COR-L47 (cell line): Measurements from ENCODE around the gene SELENOO.
"Not testable (repeated sequence)": the region's sequence is repeated elsewhere in the genome, so short reads cannot be mapped to it uniquely, and the experiment has no call there.

Experiments used
- DNase-seq: peaks from one replicate; lab custom pipeline; 2025; lab: John Stamatoyannopoulos, UW

The SELENOO gene

DNA sequence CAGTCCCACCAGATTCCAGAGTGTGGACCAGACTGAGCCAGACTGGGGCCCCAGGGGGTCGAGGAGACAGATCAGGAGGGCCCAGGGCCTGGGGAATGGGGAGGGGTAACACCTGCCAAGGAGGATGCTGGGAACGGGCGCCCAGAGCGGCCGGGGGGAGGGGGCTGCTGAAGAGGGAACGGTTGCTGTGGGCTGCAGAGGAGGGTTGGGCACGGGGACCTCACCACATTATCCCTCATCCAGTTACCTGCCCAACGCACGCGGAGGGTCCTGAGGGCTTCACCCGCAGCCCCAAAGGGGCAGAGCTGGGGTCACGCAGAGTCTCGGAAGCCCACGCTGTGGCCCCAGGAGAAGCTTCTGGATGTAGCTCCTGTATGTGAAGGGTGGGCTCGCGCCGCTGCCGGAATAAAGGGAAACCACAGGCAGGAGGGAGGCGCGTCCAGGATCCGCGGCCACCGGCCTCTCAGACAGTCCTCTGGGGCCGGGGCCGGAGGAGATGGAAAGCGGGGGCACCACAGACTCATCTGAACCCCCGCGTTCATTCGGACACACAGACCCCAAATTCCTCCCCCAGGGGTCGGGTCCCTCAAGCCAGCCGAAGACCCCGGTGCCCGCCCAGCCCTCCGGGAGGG is 866 bp upstream of the SELENOO start:
- DNase-seq: no peak

- no peak for DNase-seq
Measured at GRCh38 chr22:50201191-50202129, 649 bp downstream of the SELENOO start.

GRCh38 chr22:50202130-50202666 is 1.4 kb downstream of the SELENOO start:
- DNase-seq: no peak

DNA sequence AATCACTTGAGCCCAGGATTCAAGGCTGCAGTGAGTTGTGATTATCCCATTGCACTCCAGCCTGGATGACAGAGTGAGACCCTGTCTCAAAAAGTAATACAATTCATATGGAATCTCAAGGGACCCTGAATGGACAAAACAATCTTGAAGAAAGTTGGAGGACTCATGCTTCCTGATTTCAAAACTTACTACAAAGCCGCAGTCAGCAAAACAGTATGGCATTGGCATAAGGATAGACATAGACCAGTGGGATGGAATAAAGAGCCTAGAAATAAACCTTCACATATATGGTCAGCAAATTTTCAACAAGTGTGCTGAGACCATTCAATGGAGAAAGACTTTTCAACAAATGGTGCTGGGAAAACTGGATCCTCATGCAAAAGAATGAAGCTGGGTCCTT is 2.5 kb downstream of the SELENOO start:
- no peak for DNase-seq

- no peak for DNase-seq
Measured at GRCh38 chr22:50204571-50204970, 3.8 kb downstream of the SELENOO start.

GRCh38 chr22:50204998-50205397 is 4.2 kb downstream of the SELENOO start:
- DNase-seq: not testable (repeated sequence)

- DNase-seq: no peak
Measured at GRCh38 chr22:50205781-50206569, 5.2 kb downstream of the SELENOO start.

DNA sequence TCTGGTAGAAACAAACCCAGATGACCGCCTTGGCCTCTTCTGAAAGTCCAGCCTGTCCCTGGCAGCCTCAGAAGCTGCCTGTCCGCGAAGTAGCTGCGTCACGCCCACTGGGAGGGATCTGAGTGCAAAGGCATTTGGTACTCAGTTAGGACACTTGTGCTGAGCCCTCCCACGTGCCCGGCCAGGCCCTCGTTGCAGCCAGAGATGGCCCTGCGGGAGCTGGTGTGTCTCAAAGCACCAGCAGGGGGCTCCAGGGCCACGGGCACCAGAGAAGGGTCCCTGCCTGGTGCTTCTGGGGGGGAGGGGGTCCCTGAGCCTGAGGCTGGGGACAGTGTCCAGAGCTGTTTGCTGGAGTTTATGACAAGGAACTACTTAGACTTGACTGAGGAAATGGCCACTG is 5.8 kb downstream of the SELENOO start:
- no peak for DNase-seq

DNA sequence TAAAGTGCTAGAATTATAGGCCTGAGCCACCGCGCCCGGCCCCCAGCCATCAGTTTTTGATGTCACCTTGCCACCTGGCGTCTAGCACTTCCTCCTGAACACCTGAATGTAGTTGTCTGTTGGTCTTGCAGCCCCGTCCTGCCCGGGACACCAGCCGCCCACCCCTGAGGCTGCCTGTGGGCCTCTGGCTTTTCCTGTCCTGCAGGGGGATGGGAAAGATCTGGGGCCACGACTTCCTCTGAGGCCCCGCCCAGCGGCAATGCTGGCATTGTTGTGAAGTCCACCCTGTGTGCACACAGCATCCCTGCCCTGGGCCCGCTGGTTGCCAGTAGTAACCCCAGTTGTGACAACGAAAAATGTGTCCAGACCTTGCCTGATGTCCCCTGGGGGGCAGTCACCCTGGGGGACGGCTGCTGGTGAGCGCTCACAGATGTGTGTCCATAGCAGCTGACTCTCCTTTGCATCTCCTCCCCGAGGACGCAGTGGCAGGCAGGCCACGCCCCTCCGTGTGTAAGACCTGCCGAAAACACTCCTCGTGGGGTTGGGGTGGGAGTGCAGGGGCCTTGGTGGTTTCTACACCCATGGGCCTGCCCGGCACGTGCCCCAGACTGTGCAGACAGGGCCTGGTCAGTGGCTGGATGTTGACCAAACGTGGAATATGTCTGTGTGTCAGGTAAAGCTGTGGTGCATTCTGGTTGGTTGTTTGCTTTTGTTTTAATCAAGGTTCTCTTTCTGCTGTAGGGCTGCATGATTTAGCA is 6.8 kb downstream of the SELENOO start:
- DNase-seq: no peak

GRCh38 chr22:50208430-50208938 is 7.7 kb downstream of the SELENOO start:
- DNase-seq: no peak

- no peak for DNase-seq
Measured at GRCh38 chr22:50208939-50209892, 8.4 kb downstream of the SELENOO start.

GRCh38 chr22:50209893-50210292 is 9.1 kb downstream of the SELENOO start:
- no peak for DNase-seq

- no peak for DNase-seq
Measured at GRCh38 chr22:50210378-50211139, 9.7 kb downstream of the SELENOO start.

DNA sequence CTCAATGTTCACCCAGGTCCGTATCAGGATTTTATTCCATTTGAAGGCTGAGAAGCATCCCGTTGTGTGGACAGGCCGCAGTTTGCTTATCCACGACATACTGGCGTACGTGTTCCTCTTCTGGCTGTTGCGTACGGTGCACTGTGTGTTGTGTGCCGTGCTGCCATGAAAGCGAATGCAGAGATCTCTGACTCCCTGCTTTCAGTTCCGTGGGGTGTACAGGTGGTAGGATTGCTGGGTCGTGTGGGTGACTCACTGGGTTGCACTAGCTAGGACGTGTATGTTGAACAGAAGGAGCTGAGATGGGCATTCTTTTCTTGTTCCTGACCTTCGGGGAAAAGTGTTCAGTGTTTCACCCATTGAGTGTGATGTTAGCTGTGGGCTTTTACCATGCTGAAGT is 10.3 kb downstream of the SELENOO start:
- DNase-seq: no peak

DNA sequence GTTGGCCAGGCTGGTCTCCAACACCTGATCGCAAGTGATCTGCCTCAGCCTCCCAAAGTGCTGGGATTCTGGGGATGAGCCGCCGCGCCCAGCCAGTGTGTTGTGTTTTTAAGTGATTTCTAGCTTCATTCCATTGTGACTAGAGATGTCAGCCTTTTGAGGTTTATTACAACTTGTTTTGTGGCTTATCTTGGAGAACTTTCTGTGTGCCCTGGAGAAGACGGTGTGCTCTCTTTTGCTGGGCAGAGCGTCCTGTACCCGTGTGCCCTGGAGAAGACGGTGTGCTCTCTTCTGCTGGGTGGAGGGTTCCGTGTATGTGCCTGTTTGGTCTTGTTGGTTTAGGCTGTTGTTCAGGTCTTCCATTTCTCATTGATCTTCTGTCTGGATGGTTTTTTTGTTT is 12.5 kb downstream of the SELENOO start:
- DNase-seq: no peak

GRCh38 chr22:50215297-50216054 is 14.7 kb downstream of the SELENOO start:
- DNase-seq: no peak

- DNase-seq: no peak
Measured at GRCh38 chr22:50216055-50216683, 15.4 kb downstream of the SELENOO start.
